HPDE6-E6E7 (cell line): ENCODE data around the gene ZBTB20.

ENCODE experiments used
- DNase-seq: peaks from one replicate; pipeline ENCODE4 v3.0.0; 2011; ENCODE audit warnings: missing footprints; ENCODE audit errors: extremely low spot score

Gene ZBTB20

GRCh38 chr3:114481113-114481512, 666.0 kb downstream of the ZBTB20 start:
- no peak for DNase-seq

GRCh38 chr3:114480442-114480841, 666.6 kb downstream of the ZBTB20 start:
- DNase-seq: no peak

- no peak for DNase-seq
These were observed 668.3 kb downstream of the ZBTB20 start for GRCh38 chr3:114478801-114479200.

GRCh38 chr3:114476511-114476910, 670.6 kb downstream of the ZBTB20 start:
- DNase-seq: no peak

- DNase-seq: no peak
These were observed 675.6 kb downstream of the ZBTB20 start for GRCh38 chr3:114471478-114471877.

GRCh38 chr3:114469070-114469469, 678.0 kb downstream of the ZBTB20 start:
- DNase-seq: no peak

- no peak for DNase-seq
These were observed 680.3 kb downstream of the ZBTB20 start for GRCh38 chr3:114466816-114467215.

GRCh38 chr3:114466251-114466650, 680.8 kb downstream of the ZBTB20 start:
- no peak for DNase-seq

- no peak for DNase-seq
These were observed 682.5 kb downstream of the ZBTB20 start for GRCh38 chr3:114464548-114464947.

GRCh38 chr3:114462750-114463149, 684.3 kb downstream of the ZBTB20 start:
- DNase-seq: no peak

GRCh38 chr3:114460459-114460858, 686.6 kb downstream of the ZBTB20 start:
- no peak for DNase-seq

GRCh38 chr3:114456742-114457141, 690.3 kb downstream of the ZBTB20 start:
- DNase-seq: no peak

- DNase-seq: no peak
These were observed 691.7 kb downstream of the ZBTB20 start for GRCh38 chr3:114455432-114455831.

GRCh38 chr3:114454551-114455251, 692.4 kb downstream of the ZBTB20 start:
- DNase-seq: no peak

GRCh38 chr3:114453361-114453780, 693.7 kb downstream of the ZBTB20 start:
- no peak for DNase-seq

GRCh38 chr3:114452937-114453336, 694.2 kb downstream of the ZBTB20 start:
- no peak for DNase-seq

GRCh38 chr3:114452256-114452655, 694.8 kb downstream of the ZBTB20 start:
- DNase-seq: no peak

- DNase-seq: no peak
These were observed 695.5 kb downstream of the ZBTB20 start for GRCh38 chr3:114451561-114452018.

- no peak for DNase-seq
These were observed 696.0 kb downstream of the ZBTB20 start for GRCh38 chr3:114451051-114451451.

- no peak for DNase-seq
These were observed 697.0 kb downstream of the ZBTB20 start for GRCh38 chr3:114450008-114450596.

GRCh38 chr3:114449271-114450007, 697.6 kb downstream of the ZBTB20 start:
- no peak for DNase-seq

- DNase-seq: no peak
These were observed 699.1 kb downstream of the ZBTB20 start for GRCh38 chr3:114447950-114448479.

GRCh38 chr3:114447545-114447944, 699.5 kb downstream of the ZBTB20 start:
- no peak for DNase-seq
